GM21390 (cell line): ENCODE results near the gene QPCTL.

Source experiments
- ATAC-seq: cut with Tn5 transposase; IDR thresholded peaks from one replicate; pipeline ENCODE4 v1.9.1; 2021; ENCODE audit not compliant: unreplicated experiment

QPCTL gene

GRCh38 chr19:45692187-45693105 is at the start of gene QPCTL:
Gene QPCTL (plus strand): TSS chr19:45692666. CDS start chr19:45692704, 38 bp downstream.
- peak; percentile 79 for ATAC-seq

- no peak for ATAC-seq
These were observed 49.2 kb upstream of the QPCTL start for GRCh38 chr19:45643024-45643926.

- no peak for ATAC-seq
These were observed 48.3 kb upstream of the QPCTL start for GRCh38 chr19:45643927-45644771.

GRCh38 chr19:45645068-45645630 is 47.3 kb upstream of the QPCTL start:
- ATAC-seq = no peak

GRCh38 chr19:45645631-45646344 is 46.7 kb upstream of the QPCTL start:
- ATAC-seq = no peak

- ATAC-seq = no peak
These were observed 46.1 kb upstream of the QPCTL start for GRCh38 chr19:45646345-45646698.

GRCh38 chr19:45650722-45651121 is 41.7 kb upstream of the QPCTL start:
- ATAC-seq = no peak

- no peak for ATAC-seq
These were observed 38.8 kb upstream of the QPCTL start for GRCh38 chr19:45653634-45654033.

- no peak for ATAC-seq
These were observed 37.4 kb upstream of the QPCTL start for GRCh38 chr19:45655073-45655472.

GRCh38 chr19:45657520-45658167 is 34.8 kb upstream of the QPCTL start:
- ATAC-seq = no peak

- no peak for ATAC-seq
These were observed 33.3 kb upstream of the QPCTL start for GRCh38 chr19:45659096-45659729.

GRCh38 chr19:45660636-45661035 is 31.8 kb upstream of the QPCTL start:
- no peak for ATAC-seq

GRCh38 chr19:45663800-45664199 is 28.7 kb upstream of the QPCTL start:
- ATAC-seq = no peak

GRCh38 chr19:45664575-45664974 is 27.9 kb upstream of the QPCTL start:
- no peak for ATAC-seq

GRCh38 chr19:45667620-45668341 is 24.7 kb upstream of the QPCTL start, which contains the start of gene GIPR:
Gene GIPR (plus strand): TSS chr19:45668221. CDS start chr19:45669521, 1,300 bp downstream.
- no peak for ATAC-seq

- peak; percentile 16 for ATAC-seq
These were observed 24.1 kb upstream of the QPCTL start for GRCh38 chr19:45668342-45668871.

GRCh38 chr19:45670670-45671453 is 21.6 kb upstream of the QPCTL start:
- peak; percentile 36 for ATAC-seq
